ENCODE results near the gene PAK2.
A peak's percentile ranks its signal among the peaks of the same experiment; 100 is the strongest.
"Not testable (repeated sequence)": the region's sequence is repeated elsewhere in the genome, so short reads cannot be mapped to it uniquely, and the experiment has no call there.

PAK2 gene

GRCh38 chr3:196737655-196738054, 2.0 kb upstream of the PAK2 start:
- no peak for DNase-seq

GRCh38 chr3:196740481-196741248, 1.0 kb downstream of the PAK2 start:
- peak; percentile 24 to 37 for DNase-seq

GRCh38 chr3:196741249-196741889, 1.7 kb downstream of the PAK2 start:
- no peak for DNase-seq

GRCh38 chr3:196743569-196743968, 3.9 kb downstream of the PAK2 start:
- not testable (repeated sequence) for DNase-seq

GRCh38 chr3:196749125-196749524, 9.5 kb downstream of the PAK2 start:
- no peak for DNase-seq

- no peak for DNase-seq
Measured at GRCh38 chr3:196753201-196753600, 13.5 kb downstream of the PAK2 start.

- no peak for DNase-seq
Measured at GRCh38 chr3:196754091-196754981, 14.7 kb downstream of the PAK2 start.

GRCh38 chr3:196756732-196757131, 17.1 kb downstream of the PAK2 start:
- no peak for DNase-seq

- DNase-seq: no peak
Measured at GRCh38 chr3:196757876-196758739, 18.5 kb downstream of the PAK2 start.

GRCh38 chr3:196763179-196763578, 23.5 kb downstream of the PAK2 start:
- no peak for DNase-seq

GRCh38 chr3:196765454-196765853, 25.8 kb downstream of the PAK2 start:
- no peak for DNase-seq

- DNase-seq: no peak
Measured at GRCh38 chr3:196771067-196771466, 31.4 kb downstream of the PAK2 start.

GRCh38 chr3:196772102-196772501, 32.4 kb downstream of the PAK2 start:
- DNase-seq: no peak

GRCh38 chr3:196772897-196773296, 33.2 kb downstream of the PAK2 start:
- no peak for DNase-seq

- DNase-seq: no peak
Measured at GRCh38 chr3:196774191-196774820, 34.6 kb downstream of the PAK2 start.

- no peak for DNase-seq
Measured at GRCh38 chr3:196774848-196775422, 35.3 kb downstream of the PAK2 start.

GRCh38 chr3:196775938-196776337, 36.3 kb downstream of the PAK2 start:
- no peak for DNase-seq

GRCh38 chr3:196777836-196778235, 38.2 kb downstream of the PAK2 start:
- no peak for DNase-seq

- no peak for DNase-seq
Measured at GRCh38 chr3:196778755-196779154, 39.1 kb downstream of the PAK2 start.

- no peak for DNase-seq
Measured at GRCh38 chr3:196782511-196782910, 42.9 kb downstream of the PAK2 start.

GRCh38 chr3:196788528-196788927, 48.9 kb downstream of the PAK2 start:
- DNase-seq: no peak

All from stimulated activated CD4-positive, alpha-beta T cell treated with anti-CD3 and anti-CD28 coated beads, Interleukin-2, amount 100 ng/mL, for 48 hours (primary cell).